Naive thymus-derived CD8-positive, alpha-beta T cell (primary cell): ENCODE measurements around the gene KCNIP4. TPM values are rescaled to one million over a fixed set of nuclear protein-coding genes. Genes with fewer than 3 reads are reported as not detected.

Experiments
- ATAC-seq, 2 donors: fragments of 150-1000 bp; cut with Tn5 transposase in 1 of 2; sonication (Bioruptor Pico), chemical (Tn5 transposase) in 1 of 2; 1 replicate in 1 of 2; 2 replicates in 1 of 2; pipeline ENCODE4 v1.10.0; 2021; ENCODE audit warnings: mild to moderate bottlenecking in 2 of 2, moderate library complexity in 2 of 2
- POLR2A ChIA-PET: fragments of 350-600 bp; sonication (Branson Sonifier 250); formaldehyde crosslinking; loops from one replicate; lab custom pipeline; 2021; ENCODE audit warnings: antibody characterized with exemption; lab: Charles Lee
- DNase-seq, 10 donors: peaks; one replicate each; pipeline versions ENCODE4 v3.0.0 to v3.0.0-alpha.2; 2020 to 2022
- H3K27ac Mint-ChIP-seq, 10 donors: one replicate each; pipeline ENCODE4 v1.8.0; 2020 to 2022; ENCODE audit warnings: mild to moderate bottlenecking in 10 of 10, mixed read lengths in 10 of 10, moderate library complexity in 4 of 10, inconsistent platforms in 1 of 10
- H3K27me3 Mint-ChIP-seq, 5 donors: one replicate each; pipeline ENCODE4 v1.8.0; 2021 to 2022; ENCODE audit warnings: mixed read lengths in 5 of 5
- H3K36me3 Mint-ChIP-seq, 3 donors: one replicate each; pipeline ENCODE4 v1.8.0; 2020 to 2022; ENCODE audit warnings: mixed read lengths in 3 of 3, mild to moderate bottlenecking in 2 of 3, inconsistent platforms in 1 of 3
- H3K4me1 Mint-ChIP-seq, 4 donors: one replicate each; pipeline ENCODE4 v1.8.0; 2021 to 2022; ENCODE audit warnings: mixed read lengths in 4 of 4
- H3K4me3 Mint-ChIP-seq, 10 donors: one replicate each; pipeline ENCODE4 v1.8.0; 2020 to 2022; ENCODE audit warnings: mild to moderate bottlenecking in 10 of 10, mixed read lengths in 10 of 10, moderate library complexity in 6 of 10, inconsistent platforms in 1 of 10
- H3K9me3 Mint-ChIP-seq, 9 donors: one replicate each; pipeline ENCODE4 v1.8.0; 2020 to 2022; ENCODE audit warnings: mixed read lengths in 9 of 9, mild to moderate bottlenecking in 3 of 9, inconsistent platforms in 1 of 9, moderate library complexity in 1 of 9
- polyA plus RNA-seq, 3 donors: library from polyadenylated mRNA; unstranded; fragments of 300-500 nt; fragmentation: Illumina TruSeq; gene quantifications; one replicate each; pipeline ENCODE4 v1.2.3, GENCODE V29; 2021
- total RNA-seq, 8 experiments: library from RNA in 2 of 8; stranded (reverse) in 2 of 8; gene quantifications; one replicate each; pipeline ENCODE4 v1.2.3 and lab custom pipeline; 2021 to 2026

Gene KCNIP4
- total and polyA plus RNA-seq, 5 experiments from 2014 or later, result 0.19 to 0.36 TPM; not detected in 3

- Mint-ChIP-seq H3K4me3 (no peak overlapping the region), H3K9me3 (peaks cover 0 to 13% (median 2%) of the 10 kb centered on the region in 9 donors), H3K4me1 (no peaks in the 10 kb centered on the region), H3K36me3 (no peaks in the 10 kb centered on the region), H3K27ac (no peak overlapping the region), H3K27me3 (no peaks in the 10 kb centered on the region)
- no peak for ATAC-seq
- POLR2A ChIA-PET, result no interaction called here
- DNase-seq, result no peak
Observed at GRCh38 chr4:20925176-20925575, 1023.4 kb downstream of the KCNIP4 start.

- H3K27me3 Mint-ChIP-seq, result no peaks in the 10 kb centered on the region
- no peaks in the 10 kb centered on the region for H3K36me3 Mint-ChIP-seq
- ATAC-seq (no peak), DNase-seq (no peak)
- POLR2A ChIA-PET, result no interaction called here
- peaks cover 0 to 7% (median 4%) of the 10 kb centered on the region in 4 donors for H3K4me1 Mint-ChIP-seq
- H3K9me3 Mint-ChIP-seq, result peaks cover 0 to 15% (median 2%) of the 10 kb centered on the region in 9 donors
- H3K4me3 Mint-ChIP-seq, result no peak overlapping the region
- H3K27ac Mint-ChIP-seq, result no peak overlapping the region
Observed at GRCh38 chr4:20922962-20923361, 1025.6 kb downstream of the KCNIP4 start.

DNA sequence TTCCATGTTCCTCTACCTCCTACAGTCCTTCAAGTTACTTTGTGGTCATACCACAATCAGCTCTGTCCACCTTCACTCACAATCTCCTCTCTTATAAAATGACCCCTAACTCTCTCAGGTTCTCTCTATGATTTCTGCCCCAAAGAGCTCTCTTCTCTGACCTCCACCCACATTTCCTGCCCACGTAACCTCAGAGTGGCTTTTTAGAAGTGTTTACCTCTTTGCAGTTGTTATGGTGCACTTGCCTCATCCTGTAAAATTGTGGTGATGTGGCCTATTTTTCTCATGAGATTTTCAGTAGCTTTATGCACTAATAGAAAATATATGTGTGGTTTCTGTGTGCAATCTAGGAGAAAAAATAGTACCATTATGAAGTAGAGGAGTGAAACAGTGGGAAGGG is 1032.5 kb downstream of the KCNIP4 start:
- peak overlapping the region in 9 of 10 donors; percentile 40 to 78 (median 56) for H3K4me3 Mint-ChIP-seq
- peaks cover 6 to 38% (median 26%) of the 10 kb centered on the region in 4 donors for H3K4me1 Mint-ChIP-seq
- ATAC-seq (peak; percentile 58 to 82), DNase-seq (peak in 6 of 10 donors; percentile 2 to 50 (median 14))
- POLR2A ChIA-PET, result interaction anchor here (0.6 to 0.7 kb wide), 2 partner anchors 31 to 46 kb away, joined by 3 to 4 read pairs; no protein-coding TSS in a partner anchor
- H3K9me3 Mint-ChIP-seq, result peaks cover 0 to 11% (median under 1%) of the 10 kb centered on the region in 9 donors
- no peaks in the 10 kb centered on the region for H3K36me3 Mint-ChIP-seq
- H3K27me3 Mint-ChIP-seq, result no peaks in the 10 kb centered on the region
- peak overlapping the region in 8 of 10 donors; percentile 8 to 80 (median 65) for H3K27ac Mint-ChIP-seq

- H3K4me1 Mint-ChIP-seq, result no peaks in the 10 kb centered on the region
- H3K4me3 Mint-ChIP-seq, result no peak overlapping the region
- no peaks in the 10 kb centered on the region for H3K27me3 Mint-ChIP-seq
- H3K27ac Mint-ChIP-seq, result no peak overlapping the region
- DNase-seq (no peak), ATAC-seq (no peak)
- POLR2A ChIA-PET, result no interaction called here
- H3K9me3 Mint-ChIP-seq, result peaks cover 0 to 5% (median 0%) of the 10 kb centered on the region in 9 donors
- no peaks in the 10 kb centered on the region for H3K36me3 Mint-ChIP-seq
Observed at GRCh38 chr4:20904966-20905365, 1043.6 kb downstream of the KCNIP4 start.

DNA sequence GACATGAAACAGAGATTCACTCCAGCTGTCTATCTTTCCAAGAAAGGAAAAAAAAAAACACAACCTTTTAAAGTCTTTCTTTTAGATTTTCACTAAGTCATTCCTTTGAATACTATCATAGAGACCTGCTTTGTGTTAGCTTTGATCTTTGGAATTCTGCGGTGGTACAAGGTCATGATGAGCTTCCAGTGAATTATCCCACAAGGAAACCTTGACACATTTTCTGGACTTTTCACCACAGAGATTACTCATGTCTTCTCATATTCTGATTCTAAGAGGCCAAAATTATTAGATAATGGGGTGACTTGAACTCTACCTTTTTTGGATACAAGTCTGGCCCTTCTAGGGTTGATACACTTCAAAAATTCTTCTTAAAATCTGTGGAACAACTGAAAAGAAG is 1046.7 kb downstream of the KCNIP4 start:
- no peak for ATAC-seq
- Mint-ChIP-seq H3K27me3 (no peaks in the 10 kb centered on the region), H3K4me1 (no peaks in the 10 kb centered on the region), H3K4me3 (no peak overlapping the region), H3K36me3 (no peaks in the 10 kb centered on the region), H3K9me3 (peaks cover 0 to 3% (median 0%) of the 10 kb centered on the region in 9 donors), H3K27ac (no peak overlapping the region)
- POLR2A ChIA-PET, result no interaction called here
- DNase-seq, result no peak

- Mint-ChIP-seq H3K36me3 (no peaks in the 10 kb centered on the region), H3K9me3 (peaks cover 0 to 3% (median 0%) of the 10 kb centered on the region in 9 donors), H3K27ac (no peak overlapping the region), H3K4me3 (no peak overlapping the region), H3K27me3 (no peaks in the 10 kb centered on the region), H3K4me1 (peaks cover 0 to 7% (median 0%) of the 10 kb centered on the region in 4 donors)
- no peak for ATAC-seq
- POLR2A ChIA-PET, result no interaction called here
- DNase-seq, result no peak
Observed at GRCh38 chr4:20899591-20899990, 1049.0 kb downstream of the KCNIP4 start.

- ATAC-seq, result no peak
- H3K27me3 Mint-ChIP-seq, result no peaks in the 10 kb centered on the region
Observed at GRCh38 chr4:20895988-20896387, 1052.6 kb downstream of the KCNIP4 start.

DNA sequence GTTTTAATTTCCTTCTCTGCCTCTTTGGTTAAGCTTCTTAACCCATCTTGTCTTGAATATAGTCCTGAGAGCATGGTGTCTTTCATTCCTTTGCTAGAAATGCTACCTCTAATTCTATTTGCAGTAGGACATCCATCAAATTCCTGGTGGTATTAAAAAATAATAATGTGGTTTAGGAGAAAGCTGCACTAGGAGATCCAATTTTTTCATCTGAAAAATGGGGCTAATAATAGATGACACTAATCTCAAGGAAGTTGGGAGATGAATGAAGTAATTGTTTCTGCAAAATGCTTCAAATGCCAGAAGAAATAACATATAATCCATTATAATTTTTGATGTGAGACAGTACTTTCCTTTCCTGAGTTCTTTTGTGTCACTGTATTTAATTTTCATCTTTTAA is 1053.4 kb downstream of the KCNIP4 start:
- Mint-ChIP-seq H3K9me3 (peaks cover 0 to 7% (median 0%) of the 10 kb centered on the region in 9 donors), H3K27ac (no peak overlapping the region), H3K4me1 (peaks cover 0 to 7% (median 0%) of the 10 kb centered on the region in 4 donors), H3K36me3 (no peaks in the 10 kb centered on the region), H3K4me3 (no peak overlapping the region), H3K27me3 (no peaks in the 10 kb centered on the region)
- POLR2A ChIA-PET, result no interaction called here
- DNase-seq (no peak), ATAC-seq (no peak)

More at GRCh38 chr4:20895988-20896387, 1052.6 kb downstream of the KCNIP4 start:
- peaks cover 0 to 7% (median 0%) of the 10 kb centered on the region in 4 donors for H3K4me1 Mint-ChIP-seq
- no peak for DNase-seq
- H3K36me3 Mint-ChIP-seq, result no peaks in the 10 kb centered on the region
- peaks cover 0 to 6% (median 0%) of the 10 kb centered on the region in 9 donors for H3K9me3 Mint-ChIP-seq
- POLR2A ChIA-PET, result no interaction called here
- H3K27ac Mint-ChIP-seq, result no peak overlapping the region
- no peak overlapping the region for H3K4me3 Mint-ChIP-seq

GRCh38 chr4:20890761-20891160 is 1057.8 kb downstream of the KCNIP4 start:
- no peaks in the 10 kb centered on the region for H3K36me3 Mint-ChIP-seq
- POLR2A ChIA-PET, result no interaction called here
- H3K27ac Mint-ChIP-seq, result no peak overlapping the region
- H3K9me3 Mint-ChIP-seq, result peaks cover 0 to 13% (median 10%) of the 10 kb centered on the region in 9 donors
- no peak overlapping the region for H3K4me3 Mint-ChIP-seq
- ATAC-seq (no peak), DNase-seq (no peak)
- peaks cover 0 to 3% (median 0%) of the 10 kb centered on the region in 4 donors for H3K4me1 Mint-ChIP-seq
- no peaks in the 10 kb centered on the region for H3K27me3 Mint-ChIP-seq

DNA sequence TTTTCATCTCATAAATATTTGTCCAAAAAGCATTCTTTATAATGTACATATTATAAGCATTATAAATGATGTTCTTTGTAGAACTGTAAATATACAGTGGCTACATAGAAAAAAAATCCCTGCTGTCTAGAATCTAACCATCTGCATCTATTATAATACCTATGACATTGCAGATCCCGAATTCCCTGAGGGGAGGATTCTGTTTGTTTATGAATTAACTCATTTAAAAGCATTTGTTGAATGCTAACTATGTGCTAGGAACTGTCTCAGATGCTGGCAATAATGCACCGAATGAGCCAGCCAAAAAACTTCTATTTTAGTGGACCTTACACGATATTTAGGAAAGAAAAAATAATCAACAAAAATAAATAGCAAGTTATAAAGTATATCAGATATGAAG is 1058.7 kb downstream of the KCNIP4 start:
- DNase-seq (no peak), ATAC-seq (no peak)
- Mint-ChIP-seq H3K36me3 (no peaks in the 10 kb centered on the region), H3K4me3 (no peak overlapping the region), H3K27ac (no peak overlapping the region), H3K27me3 (no peaks in the 10 kb centered on the region), H3K4me1 (no peaks in the 10 kb centered on the region), H3K9me3 (peaks cover 0 to 14% (median 11%) of the 10 kb centered on the region in 9 donors)
- POLR2A ChIA-PET, result no interaction called here

- ATAC-seq (no peak), DNase-seq (no peak)
- Mint-ChIP-seq H3K4me1 (peaks cover 0 to 3% (median 0%) of the 10 kb centered on the region in 4 donors), H3K36me3 (no peaks in the 10 kb centered on the region), H3K27me3 (no peaks in the 10 kb centered on the region), H3K4me3 (no peak overlapping the region), H3K9me3 (peaks cover 0 to 19% (median 6%) of the 10 kb centered on the region in 9 donors), H3K27ac (peak overlapping the region in 1 of 10 donors; percentile 11)
- POLR2A ChIA-PET, result no interaction called here
Observed at GRCh38 chr4:20883677-20884076, 1064.9 kb downstream of the KCNIP4 start.

- DNase-seq (no peak), ATAC-seq (no peak)
- H3K36me3 Mint-ChIP-seq, result no peaks in the 10 kb centered on the region
- peaks cover 0 to 3% (median 0%) of the 10 kb centered on the region in 4 donors for H3K4me1 Mint-ChIP-seq
- no peak overlapping the region for H3K27ac Mint-ChIP-seq
- peaks cover 0 to under 1% (median 0%) of the 10 kb centered on the region in 5 donors for H3K27me3 Mint-ChIP-seq
- POLR2A ChIA-PET, result no interaction called here
- no peak overlapping the region for H3K4me3 Mint-ChIP-seq
- H3K9me3 Mint-ChIP-seq, result peaks cover 0 to 21% (median 6%) of the 10 kb centered on the region in 9 donors
Observed at GRCh38 chr4:20883231-20883630, 1065.3 kb downstream of the KCNIP4 start.

GRCh38 chr4:20882500-20882899 is 1066.1 kb downstream of the KCNIP4 start:
- Mint-ChIP-seq H3K27me3 (peaks cover 0 to 2% (median 0%) of the 10 kb centered on the region in 5 donors), H3K4me3 (peak overlapping the region in 1 of 10 donors; percentile 4), H3K36me3 (no peaks in the 10 kb centered on the region), H3K4me1 (peaks cover 0 to 3% (median 0%) of the 10 kb centered on the region in 4 donors), H3K27ac (peak overlapping the region in 1 of 10 donors; percentile 27), H3K9me3 (peaks cover 0 to 23% (median 6%) of the 10 kb centered on the region in 9 donors)
- POLR2A ChIA-PET, result no interaction called here
- no peak for DNase-seq
- ATAC-seq, result no peak

DNA sequence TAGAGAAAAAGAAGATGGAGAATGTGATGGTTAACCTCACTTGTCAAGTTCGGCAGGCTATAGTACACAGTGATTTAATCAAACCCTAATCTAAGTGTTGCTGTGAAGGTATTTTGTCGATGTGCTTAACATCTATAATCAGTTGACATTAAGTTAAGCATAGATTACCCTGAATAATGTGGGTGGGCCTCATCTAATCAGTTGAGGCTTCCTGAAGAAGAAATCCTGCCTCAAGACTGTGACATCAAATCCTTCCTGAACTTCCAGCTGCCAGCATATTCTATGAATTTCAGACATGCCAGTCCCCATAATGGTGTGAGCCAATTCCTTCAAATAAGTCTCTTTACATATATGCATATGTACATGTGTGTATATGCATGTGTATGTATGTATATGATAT is 1066.9 kb downstream of the KCNIP4 start:
- Mint-ChIP-seq H3K4me1 (peaks cover 0 to 3% (median 0%) of the 10 kb centered on the region in 4 donors), H3K9me3 (peaks cover 0 to 20% (median 5%) of the 10 kb centered on the region in 9 donors), H3K27me3 (peaks cover 0 to 2% (median 0%) of the 10 kb centered on the region in 5 donors), H3K36me3 (no peaks in the 10 kb centered on the region), H3K4me3 (no peak overlapping the region), H3K27ac (no peak overlapping the region)
- DNase-seq (no peak), ATAC-seq (no peak)
- POLR2A ChIA-PET, result no interaction called here
